Putamen (tissue), 1 donor: ENCODE measurements around the gene NARF.
A peak's percentile ranks its signal among the peaks of the same experiment; 100 is the strongest.

ENCODE experiments used
- DNase-seq: peaks from one replicate; pipeline ENCODE4 v3.0.0-alpha.2; 2016; ENCODE audit warnings: low spot score

NARF gene

DNA sequence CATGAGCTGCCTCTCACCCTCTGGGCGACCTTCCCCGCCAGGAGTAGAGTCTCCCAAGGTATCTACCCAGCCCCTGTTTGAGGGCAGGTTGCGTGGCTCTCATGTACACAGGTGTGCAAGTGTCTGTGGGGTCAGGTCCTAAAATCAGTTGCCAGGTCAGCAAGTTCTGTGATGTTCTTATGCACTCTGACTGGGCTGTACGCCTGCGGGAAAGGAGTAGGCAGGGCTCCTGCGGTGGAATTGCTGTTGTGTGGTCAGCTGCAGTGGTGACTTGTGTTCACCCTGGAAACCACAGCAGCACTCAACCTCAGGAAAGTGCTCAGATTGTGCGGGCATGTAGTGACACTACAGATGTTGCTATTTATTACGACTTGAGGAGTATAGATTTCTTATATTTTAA, 19.4 kb downstream of the NARF start:
- no peak for DNase-seq

DNA sequence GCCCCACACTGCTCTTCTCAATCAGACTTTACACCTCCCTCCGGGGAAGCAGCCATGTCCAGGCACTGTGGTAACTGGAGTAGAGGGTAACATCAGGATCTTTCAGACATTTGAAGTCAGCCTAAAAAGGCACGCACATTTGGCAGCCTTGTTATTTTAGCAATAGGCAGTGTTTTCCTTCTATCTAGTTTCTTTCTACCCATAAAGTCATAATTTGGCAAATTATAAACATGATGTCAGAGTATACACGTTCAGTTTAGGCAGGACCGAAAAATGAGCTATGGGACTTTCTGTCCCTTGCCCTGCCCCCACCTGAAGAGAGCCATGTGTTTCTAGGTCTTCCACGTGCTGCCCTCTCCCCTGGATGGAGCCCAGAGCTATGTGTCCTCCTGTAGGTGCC, 21.1 kb downstream of the NARF start:
- no peak for DNase-seq

DNA sequence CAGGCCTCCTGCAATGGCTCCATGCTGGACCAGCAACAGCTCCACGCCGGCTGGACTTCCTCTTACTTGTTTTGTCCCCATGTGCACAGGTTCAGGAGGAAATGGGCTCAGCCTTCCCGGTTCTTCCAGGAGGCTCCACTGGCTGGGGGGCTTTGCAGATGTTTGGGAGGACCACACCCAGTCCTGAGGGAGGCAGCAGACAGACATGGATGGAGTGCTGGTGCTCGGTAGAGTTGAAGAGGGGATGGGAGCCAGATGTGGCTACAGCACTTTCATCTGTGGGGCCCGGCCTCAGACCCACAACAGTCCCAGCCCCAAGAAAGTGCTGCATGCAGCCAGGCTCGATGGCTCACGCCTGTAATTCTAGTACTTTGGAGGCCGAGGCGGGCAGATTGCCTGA, 21.8 kb downstream of the NARF start:
- DNase-seq: no peak

DNA sequence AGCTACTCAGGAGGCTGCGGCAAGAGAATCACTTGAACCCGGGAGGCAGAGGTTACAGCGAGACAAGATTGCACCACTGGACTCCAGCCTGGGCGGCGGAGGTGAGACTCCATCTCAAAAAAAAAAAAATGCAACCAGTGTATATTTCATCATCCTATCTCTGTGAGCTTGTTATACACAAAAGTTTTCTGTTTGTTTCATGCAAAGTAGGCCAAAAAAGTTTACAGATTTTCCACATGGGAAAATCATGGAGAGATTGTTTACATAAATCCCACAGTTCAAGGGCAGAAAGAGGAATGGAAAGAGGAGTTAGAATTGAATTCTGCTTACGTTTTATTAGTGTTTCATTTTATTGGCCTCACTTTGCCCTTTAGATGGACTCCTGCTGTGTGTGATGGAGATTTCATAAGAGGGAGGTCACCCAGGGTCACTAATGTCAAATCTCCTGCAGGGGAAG, 24.7 kb downstream of the NARF start:
- no peak for DNase-seq

DNA sequence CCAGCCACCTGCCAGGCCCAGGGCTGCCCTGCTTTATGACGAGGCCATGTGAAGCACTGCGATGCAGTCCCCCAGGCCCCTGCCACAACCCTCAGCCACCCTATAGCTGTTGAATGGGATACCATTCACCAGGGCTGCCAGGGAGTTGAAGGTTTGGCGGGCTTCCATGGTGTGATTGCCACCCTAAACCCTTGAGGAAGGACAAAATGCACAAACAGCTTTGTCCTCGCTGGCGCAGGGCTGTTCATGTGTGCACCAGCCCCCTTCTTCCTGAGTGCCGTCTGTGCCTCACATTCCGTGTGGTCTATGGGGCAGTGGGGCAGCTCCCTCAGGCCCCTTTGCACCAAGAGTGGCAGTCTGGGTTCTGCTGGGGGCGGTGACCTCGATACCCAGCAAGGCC, 25.3 kb downstream of the NARF start:
- DNase-seq: no peak

DNA sequence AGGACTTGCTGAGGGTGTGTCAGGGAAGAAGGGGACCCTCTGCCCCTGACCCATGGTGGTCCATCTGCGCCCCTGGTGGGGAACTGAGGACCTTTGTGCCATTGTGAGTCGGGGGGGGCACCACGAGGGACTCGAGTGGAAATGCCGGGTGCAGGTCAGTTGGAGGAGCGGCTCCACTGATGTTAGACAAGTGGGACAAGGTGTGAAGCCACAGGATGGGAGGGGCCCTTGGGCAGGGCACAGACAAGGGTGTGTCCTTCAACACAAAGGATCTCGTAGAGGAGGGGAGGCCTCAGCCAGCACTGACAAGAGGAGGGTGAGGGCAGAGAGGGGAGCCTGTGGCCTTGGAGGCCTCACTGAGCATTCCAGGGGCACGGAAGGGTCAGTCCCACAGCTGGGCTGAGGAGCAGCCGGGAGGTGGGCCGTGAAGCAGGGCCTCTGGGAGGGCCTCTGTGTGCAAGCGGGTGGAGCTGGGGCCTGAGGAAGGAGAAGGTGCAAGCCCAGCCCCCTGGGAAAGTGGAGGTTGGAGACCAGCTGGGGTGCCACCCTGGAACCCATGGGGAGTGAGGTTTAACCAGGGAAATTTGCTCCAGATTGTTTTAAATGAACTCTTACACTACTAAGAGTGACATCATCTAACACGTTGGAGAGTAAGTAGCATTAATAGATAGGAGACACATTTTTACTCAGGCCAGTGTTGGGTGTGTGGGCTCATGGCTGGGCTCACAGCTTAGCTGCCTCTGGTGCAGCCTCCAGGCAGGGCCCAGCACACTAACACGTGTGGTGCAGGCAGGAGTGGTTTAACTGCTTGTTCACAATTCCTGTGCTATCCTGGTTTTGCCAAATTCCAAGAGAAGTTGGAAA, 27.9 kb downstream of the NARF start:
- DNase-seq: no peak

DNA sequence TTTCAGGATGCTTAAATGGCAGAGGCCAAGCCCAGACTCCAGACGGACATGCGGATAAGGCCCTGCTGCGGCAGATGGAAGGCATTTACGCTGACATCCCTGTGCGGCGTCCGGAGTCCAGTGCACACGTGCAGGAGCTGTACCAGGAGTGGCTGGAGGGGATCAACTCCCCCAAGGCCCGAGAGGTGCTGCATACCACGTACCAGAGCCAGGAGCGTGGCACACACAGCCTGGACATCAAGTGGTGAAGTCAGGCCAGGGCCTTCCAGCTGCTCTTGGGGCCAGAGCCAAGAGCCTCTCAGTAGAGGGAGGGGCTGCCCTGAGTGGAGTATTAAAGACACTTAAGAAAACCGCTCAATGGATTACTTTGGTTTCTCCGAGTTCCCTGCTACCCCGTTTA, 29.4 kb downstream of the NARF start:
- no peak for DNase-seq

DNA sequence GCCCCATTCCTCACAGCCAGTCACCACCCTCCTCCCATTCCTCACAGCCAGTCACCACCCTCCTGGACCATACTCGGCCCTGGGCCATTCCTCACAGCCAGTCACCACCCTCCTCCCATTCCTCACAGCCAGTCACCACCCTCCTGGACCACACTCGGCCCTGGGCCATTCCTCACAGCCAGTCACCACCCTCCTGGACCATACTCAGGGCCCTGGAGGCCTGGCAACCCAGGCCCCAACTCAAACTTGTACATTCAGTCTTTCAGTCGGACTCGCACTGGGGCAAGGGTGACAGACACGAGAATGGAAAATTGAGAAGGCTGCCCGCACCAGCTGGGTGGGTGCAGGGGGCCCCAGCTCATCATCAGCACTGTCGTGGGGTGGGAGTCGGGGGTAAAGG, 30.6 kb downstream of the NARF start:
- DNase-seq: peak; percentile 71

DNA sequence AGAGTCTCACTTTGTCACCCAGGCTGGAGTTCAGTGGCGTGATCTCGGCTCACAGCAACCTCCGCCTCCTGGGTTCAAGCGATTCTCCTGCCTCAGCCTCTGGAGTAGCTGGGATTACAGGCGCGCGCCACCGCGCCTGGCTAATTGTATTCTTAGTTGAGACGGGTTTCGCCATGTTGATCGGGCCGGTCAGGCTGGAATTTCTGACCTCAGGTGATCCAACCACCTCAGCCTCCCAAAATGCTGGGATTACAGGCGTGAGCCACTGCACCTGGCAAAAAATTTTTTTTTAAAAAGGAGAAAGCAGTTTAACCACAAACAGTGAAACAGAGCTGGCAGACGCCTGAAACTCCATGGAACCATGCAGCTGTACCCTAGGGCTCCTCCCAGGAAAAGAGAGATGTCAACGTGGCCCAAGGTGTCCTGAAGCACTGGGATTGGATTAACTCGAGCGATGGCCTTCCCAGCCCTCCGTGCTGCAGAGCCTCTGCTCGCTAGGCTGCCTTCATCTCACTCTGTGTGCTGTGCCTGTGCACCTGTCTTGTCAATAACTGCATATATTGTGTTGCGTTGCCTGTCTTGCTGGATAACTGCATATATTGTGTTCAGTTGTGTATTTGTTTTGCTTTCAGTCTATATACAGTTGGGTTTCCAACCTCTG, 31.4 kb downstream of the NARF start:
- DNase-seq: no peak

DNA sequence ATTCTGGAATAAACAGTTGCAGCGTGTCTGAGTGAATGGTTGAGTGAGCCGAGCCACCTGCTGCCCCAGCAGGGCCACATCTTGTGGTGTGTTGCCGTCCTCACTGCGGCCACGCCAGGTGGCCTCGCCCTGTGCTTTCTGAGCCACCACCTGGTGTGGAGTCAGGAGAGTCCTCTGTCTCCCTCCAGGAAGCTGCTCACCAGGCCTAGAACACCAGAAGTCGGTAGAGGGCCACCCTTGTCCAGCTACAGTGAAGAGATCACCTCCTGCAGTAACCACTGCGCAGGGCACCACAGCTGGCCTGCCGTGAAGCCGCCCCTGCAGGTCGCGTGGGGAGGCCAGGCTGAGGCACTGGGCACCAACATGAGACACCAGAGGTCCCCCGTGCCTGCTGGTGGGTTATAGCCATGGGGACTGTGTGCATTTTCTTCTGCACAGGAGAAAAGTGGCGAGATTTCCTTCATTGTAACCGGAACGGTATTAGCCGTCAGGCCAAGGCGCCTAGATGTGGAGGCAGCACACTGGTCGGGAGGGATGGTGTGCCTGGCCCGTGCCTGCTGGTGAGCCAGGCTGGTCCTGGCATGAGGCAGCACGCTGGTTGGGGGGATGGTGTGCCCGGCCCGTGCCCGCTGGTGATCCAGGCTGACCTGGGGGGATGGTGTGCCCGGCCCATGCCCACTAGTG, 32.1 kb downstream of the NARF start:
- no peak for DNase-seq

DNA sequence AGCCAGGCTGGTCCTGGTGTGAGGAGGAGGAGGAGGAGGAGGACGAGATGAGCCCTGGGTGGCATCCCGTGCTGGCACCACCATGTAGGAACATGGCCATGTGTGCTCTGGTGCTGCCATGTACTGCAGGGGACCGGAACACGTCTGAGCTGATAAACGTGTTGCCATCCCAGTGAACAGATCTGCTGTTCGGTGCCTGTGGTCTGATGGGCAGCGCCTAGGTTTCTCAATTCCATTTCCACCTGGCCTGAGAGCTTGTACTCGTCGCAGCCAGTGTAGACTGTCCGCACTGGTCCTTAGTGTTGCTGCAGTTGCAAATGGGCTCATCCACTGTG, 32.6 kb downstream of the NARF start:
- DNase-seq: no peak

DNA sequence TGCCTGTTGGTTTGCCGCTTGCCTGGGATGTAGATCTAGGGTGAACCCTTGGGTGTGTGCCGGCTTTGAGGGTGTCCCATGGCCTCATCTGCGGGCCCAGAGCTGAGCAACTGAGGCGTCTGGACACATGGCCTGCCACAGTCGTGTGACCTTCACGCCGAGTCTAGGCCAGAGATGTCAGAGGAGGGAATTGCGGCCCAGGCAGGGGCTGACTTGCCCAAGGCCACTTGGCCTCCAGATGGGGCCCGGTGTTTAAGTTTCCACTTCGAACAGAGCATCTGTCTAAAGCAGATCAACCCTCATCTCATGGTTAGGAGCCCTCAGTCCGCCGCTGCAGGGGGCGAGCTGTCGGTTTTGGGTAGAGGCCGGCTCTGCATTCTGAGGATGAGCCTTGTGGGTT, 33.0 kb downstream of the NARF start:
- no peak for DNase-seq

DNA sequence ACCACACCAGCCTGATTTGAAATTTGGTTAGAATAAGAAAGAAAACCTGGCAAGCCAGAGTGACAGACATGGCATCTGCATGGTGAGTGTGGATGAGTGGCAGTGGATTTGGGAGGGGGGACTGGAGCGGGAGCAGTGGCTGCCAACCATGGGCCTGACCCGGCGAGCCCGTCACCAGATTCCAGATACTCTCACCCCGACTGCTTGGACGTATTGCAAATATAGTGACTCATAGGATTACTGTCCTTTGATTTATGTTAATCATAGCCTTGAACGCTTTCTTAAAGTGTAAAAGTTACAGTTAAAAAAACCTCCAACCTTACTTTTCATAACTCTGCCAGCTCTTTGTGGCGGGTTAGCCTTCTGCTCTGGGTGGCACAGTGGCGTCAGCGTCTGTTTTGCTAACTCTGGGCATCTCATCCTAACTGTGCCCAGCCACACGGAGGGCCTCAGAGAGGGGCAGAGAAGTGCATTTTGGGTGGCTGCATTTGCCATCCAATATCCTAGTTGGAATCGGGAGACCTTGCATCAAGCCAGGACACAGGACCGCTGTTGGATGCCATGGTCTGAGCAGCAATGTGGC, 34.2 kb downstream of the NARF start:
- no peak for DNase-seq

DNA sequence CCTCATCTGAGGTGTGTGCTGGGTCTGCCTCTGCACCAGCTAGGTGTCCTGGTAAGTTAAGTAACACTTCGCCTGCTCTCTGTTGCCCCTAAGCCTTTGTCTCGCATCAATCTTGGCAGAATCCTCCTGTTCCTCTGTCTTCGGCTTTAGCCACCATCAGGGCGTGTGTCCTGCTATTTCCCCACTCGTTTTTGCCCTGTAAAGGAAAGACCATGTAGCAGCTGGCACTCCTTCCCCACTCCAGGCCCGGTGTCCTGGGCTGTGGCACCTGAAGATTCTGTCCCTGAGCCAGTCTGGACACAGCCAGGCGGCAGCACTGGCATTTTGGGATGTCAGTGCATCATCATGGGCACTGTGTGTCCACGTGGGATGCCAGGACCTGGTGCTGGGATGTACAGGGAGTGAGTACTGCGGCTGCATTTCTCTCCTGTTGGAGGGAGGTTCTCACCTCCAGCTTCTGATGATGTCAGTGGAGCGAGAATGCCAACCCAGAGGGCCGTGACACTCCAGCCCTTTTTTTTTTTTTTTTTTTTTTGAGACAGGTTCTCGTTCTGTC, 34.8 kb downstream of the NARF start:
- no peak for DNase-seq

DNA sequence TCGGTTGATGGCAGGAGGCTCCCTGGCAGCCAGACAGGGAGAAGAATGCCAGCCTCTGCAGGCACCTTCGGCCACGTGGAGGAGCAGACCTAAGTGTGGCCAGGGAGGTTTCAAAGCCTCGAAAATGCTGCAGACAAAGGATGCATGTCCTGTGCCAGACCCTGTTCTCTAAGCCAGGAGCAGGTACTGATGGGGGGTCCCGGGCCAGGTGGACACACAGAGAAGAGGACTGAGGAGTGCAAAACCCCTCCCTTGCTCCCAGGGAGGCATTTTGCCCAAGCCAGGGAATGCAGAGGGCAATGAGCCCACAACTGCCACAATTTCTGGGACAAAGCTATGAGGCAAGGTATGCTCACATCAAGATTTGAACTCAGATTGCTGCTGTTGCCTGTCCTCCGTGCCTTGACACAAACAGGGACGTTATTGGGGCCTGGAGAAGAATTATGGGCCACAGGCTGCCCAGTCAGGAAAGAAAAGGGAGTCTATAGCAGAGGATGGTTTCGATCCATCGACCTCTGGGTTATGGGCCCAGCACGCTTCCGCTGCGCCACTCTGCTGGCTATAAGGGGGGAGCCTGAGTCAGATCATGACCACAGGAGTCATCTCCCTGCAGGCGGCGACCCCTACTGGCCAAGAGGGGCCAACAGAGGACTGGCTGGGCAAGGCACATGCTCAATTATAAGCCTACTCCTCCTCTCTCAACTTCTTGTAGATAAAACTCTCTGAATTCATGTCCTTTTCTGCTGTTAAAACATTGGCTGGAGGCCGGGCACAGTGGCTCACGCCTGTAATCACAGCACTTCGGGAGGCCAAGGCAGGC, 35.9 kb downstream of the NARF start:
- DNase-seq: peak; percentile 85

DNA sequence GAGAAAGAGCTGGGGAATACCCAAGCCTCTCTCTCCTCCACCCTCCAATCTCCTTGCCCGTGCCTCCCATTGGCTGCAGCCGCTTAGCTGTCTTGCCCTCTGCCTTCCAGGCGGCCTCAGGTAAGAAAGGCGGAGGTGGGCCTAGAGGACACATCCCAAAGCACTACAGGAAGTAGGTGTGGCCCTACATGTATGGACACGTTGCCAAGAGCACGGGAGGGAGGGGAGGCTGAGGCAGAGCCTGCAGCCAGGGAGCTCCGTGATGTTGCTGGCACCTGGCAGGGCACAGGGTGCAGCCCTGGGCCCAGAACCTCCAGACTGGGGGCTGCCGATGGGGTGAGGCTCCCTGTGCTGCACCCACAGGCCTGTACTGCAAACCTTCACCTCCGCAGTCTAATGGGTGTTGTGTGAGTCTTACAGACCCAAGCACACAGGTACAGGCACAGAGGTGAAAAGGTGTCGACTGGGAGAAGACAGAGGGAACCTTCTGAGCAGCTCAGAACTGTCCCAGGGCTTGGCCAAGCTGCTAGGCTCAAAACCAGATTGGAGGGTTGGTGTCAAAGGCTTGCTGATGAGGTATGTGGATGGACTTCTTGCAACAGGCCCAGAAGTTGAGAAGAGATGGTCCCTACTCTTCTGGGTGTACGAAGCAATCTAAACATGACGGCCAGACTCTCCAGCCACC, 37.4 kb downstream of the NARF start:
- DNase-seq: no peak

DNA sequence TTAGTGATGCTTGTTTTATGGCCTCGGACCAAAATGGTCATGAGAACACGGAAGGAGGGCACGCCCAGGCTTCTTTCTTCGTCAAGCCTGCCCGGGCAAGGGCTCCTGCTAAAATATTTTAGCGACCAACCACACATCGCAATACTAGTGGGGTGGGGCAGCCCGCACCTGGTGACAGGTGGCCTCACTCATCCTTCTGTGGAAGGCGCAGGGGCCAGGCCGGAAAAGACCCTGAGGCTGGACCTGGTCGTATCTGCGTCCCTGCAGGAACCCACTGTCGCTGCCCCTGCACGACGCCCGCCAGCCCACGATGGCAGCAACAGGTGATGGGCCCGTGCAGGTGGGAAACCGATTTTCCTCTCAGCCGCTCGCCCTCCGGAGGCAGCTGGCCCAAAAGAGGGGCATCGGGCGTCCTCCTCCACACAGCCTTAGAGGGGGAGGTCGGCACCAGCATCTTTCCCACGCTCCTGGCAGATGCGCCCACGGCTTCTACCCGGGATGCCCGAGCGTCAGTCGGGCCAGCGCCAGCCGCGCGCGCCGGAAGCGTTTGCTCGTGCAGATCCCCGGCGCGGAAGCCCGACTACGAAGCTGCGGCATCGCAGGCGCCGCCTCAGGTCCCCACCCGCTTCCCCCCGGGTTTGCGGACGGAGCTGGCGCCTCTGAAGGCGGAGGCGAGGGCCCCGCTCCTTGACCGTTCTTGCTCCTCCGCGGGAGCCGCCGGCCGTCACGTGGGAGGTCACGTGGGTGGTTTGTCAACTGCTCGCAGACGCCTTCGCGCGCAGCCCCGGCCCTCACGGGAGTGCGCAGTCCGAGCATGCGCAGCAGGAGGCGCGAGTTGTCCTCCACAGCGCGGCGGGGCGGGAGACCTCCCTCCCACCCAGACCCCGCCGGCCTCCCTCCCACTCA, 38.2 kb downstream of the NARF start:
- peak; percentile 95 for DNase-seq

DNA sequence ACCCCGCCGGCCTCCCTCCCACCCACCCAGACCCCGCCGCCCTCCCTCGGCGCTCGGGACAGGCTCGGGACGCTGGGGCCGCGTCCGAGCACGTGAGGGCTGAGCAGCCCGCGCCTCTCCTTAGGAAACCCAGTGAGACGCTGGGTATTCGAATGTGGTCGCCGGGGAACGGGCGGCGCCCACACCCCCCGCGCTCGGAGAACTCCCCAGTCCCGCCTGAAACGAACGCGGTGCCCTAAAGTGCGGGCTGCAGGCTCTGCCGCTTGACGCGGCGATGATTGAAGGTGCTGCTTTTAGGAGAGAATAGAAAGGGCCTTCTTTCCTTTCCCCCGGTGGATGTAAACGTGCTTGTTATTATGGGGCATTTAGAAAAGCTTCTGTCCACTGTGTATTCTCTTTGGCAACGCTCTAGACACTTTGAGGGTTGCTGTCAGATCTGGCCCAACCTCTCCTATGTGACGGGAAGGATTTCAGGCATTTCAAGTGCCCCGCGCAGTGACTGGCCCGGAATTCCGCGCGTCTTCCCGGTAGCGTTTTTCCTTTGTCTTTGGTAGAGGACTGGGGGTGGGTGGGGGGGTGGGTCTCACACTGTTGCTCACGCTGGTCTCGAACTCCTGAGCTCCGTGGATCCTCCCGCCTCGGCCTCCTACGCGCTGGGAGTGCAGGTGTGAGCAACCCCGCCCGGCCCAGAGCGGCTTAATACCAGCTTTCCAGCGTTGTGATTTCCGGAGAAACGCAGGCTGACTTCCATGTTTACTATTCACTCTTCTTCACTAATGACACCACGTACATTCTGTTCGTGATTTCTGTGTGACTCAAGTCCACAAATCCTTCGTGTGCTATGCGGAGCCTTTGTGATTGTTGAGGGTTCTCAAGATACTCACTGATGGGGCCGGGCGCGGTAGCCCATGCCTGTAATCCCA, 39.2 kb downstream of the NARF start:
- DNase-seq: no peak

DNA sequence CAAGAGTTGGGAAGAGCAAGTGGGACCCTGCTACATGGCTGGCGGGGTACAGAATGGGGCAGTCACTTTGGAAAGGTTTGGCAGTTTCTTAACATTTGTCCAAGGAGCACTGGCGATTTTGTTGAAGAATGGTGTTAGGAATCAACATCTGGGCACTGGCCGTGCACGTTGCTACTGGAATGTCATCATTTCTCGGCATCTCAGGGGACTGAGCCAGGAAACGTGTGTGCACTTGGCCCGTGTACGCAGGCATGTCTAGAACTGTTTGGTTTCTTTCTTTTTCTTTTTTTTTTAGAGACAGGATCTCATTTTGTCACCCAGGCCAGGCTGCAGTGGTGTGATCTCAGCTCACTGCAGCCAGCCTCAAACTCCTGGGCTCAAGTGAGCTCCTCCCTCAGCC, 43.7 kb downstream of the NARF start:
- DNase-seq: no peak
